GM19099 (cell line): ENCODE measurements around the gene MTA1.

Experiments used
- POLR2A ChIP-seq: IDR thresholded peaks from 3 replicates; pipeline ENCODE4 v1.6.1; 2011; ENCODE audit warnings: low read depth; ENCODE audit not compliant: insufficient read length; ENCODE audit errors: extremely low read depth

MTA1 gene

GRCh38 chr14:105384041-105384557 lies 35.5 kb upstream of the MTA1 start:
- no peak for TF ChIP-seq POLR2A

- TF ChIP-seq POLR2A: no peak
These were observed 34.9 kb upstream of the MTA1 start for GRCh38 chr14:105384605-105385321.

- TF ChIP-seq POLR2A: no peak
These were observed 34.3 kb upstream of the MTA1 start for GRCh38 chr14:105385322-105385637.

- TF ChIP-seq POLR2A: no peak
These were observed 33.8 kb upstream of the MTA1 start for GRCh38 chr14:105385698-105386365.

GRCh38 chr14:105386581-105387529 lies 32.8 kb upstream of the MTA1 start:
- no peak for TF ChIP-seq POLR2A

- TF ChIP-seq POLR2A: no peak
These were observed 32.1 kb upstream of the MTA1 start for GRCh38 chr14:105387530-105387922.

GRCh38 chr14:105388110-105388951 lies 31.3 kb upstream of the MTA1 start:
- TF ChIP-seq POLR2A: no peak

GRCh38 chr14:105388976-105389375 lies 30.7 kb upstream of the MTA1 start:
- TF ChIP-seq POLR2A: no peak

GRCh38 chr14:105389534-105389933 lies 30.1 kb upstream of the MTA1 start:
- no peak for TF ChIP-seq POLR2A

- TF ChIP-seq POLR2A: no peak
These were observed 29.4 kb upstream of the MTA1 start for GRCh38 chr14:105389976-105390848.

- no peak for TF ChIP-seq POLR2A
These were observed 28.7 kb upstream of the MTA1 start for GRCh38 chr14:105390849-105391500.

- TF ChIP-seq POLR2A: no peak
These were observed 28.1 kb upstream of the MTA1 start for GRCh38 chr14:105391541-105391940.
